Adrenal gland (tissue), 12 donors: ENCODE data around the gene C16orf89. TPM values are rescaled to one million over a fixed set of nuclear protein-coding genes. Genes with fewer than 3 reads are reported as not detected.

ENCODE experiments used
- DNase-seq, 7 donors: peaks; one replicate each; pipeline ENCODE4 v3.0.0-alpha.2; 2019 to 2020
- H3K27ac ChIP-seq, 5 donors: fragments of 200-600 bp; sonication (generic) in 4 of 5; 1 replicate in 3 of 5; 2 replicates in 2 of 5; pipeline versions ENCODE4 v1.5.1 to v1.8.0; 2016 to 2020; ENCODE audit warnings: mild to moderate bottlenecking in 1 of 5
- H3K27me3 ChIP-seq: fragments of 200-600 bp; 2 replicates; pipeline ENCODE4 v1.8.0; 2021
- H3K36me3 ChIP-seq, 2 donors: fragments of 200-600 bp; replicated peaks in 1 of 2; 1 replicate in 1 of 2; 2 replicates in 1 of 2; pipeline versions ENCODE4 v1.5.1 to v1.8.0; 2018 to 2022
- H3K4me1 ChIP-seq, 2 donors: fragments of 200-600 bp; replicated peaks in 1 of 2; 1 replicate in 1 of 2; 2 replicates in 1 of 2; pipeline versions ENCODE4 v1.5.1 to v1.8.0; 2018 to 2021
- H3K4me3 ChIP-seq, 4 donors: fragments of 200-600 bp; sonication (generic) in 3 of 4; one replicate each; pipeline ENCODE4 v1.5.1; 2016 to 2018
- H3K9me3 ChIP-seq, 3 donors: fragments of 200-600 bp; sonication (generic) in 1 of 3; replicated peaks in 1 of 3; 1 replicate in 2 of 3; 2 replicates in 1 of 3; pipeline versions ENCODE4 v1.5.1 to v1.8.0; 2016 to 2021
- CTCF ChIP-seq, 6 experiments: fragments of 450-650 bp in 4 of 6; fragments of 200-600 bp in 2 of 6; sonication (generic) in 1 of 6; IDR thresholded peaks; 1 replicate in 5 of 6; 2 replicates in 1 of 6; pipeline versions ENCODE4 v1.5.1 to v1.8.0; 2016 to 2021; ENCODE audit warnings: antibody characterized with exemption in 6 of 6, mild to moderate bottlenecking in 2 of 6, moderate library complexity in 1 of 6
- POLR2A ChIP-seq, 2 donors: fragments of 450-650 bp; IDR thresholded peaks; one replicate each; pipeline ENCODE4 v1.6.1; 2017; ENCODE audit warnings: antibody characterized with exemption in 2 of 2, mild to moderate bottlenecking in 2 of 2, moderate library complexity in 1 of 2
- WGBS, 4 donors: extraction: QIAGEN DNeasy Blood & Tissue Kit in 2 of 4; methylation state at CpG; one replicate each; pipeline versions ENCODE4 v1.1.5 to v1.1.7; 2013 to 2017; 5-methylcytosine and 5-hydroxymethylcytosine counted together
- intact Hi-C, 2 donors: fragments of 100-400 bp; cut with DNase I; formaldehyde crosslinking; loops; one replicate each; pipeline versions ENCODE4 v1.14.1 to v1.15.0; 2022 to 2023
- polyA plus RNA-seq, 3 donors: library from polyadenylated mRNA; stranded (reverse); fragments of 200-250 nt in 2 of 3; fragments of 350-450 nt in 1 of 3; fragmentation: Illumina TruSeq in 1 of 3; extraction: RNeasy Lipid Tissue Mini Kit (QIAGEN cat#74804) in 1 of 3; gene quantifications; one replicate each; pipeline ENCODE4 v1.2.3, GENCODE V29; 2013 to 2014
- total RNA-seq, 9 donors: library from RNA; depleted of rRNA in 4 of 9; stranded (reverse); fragments of >200 nt in 4 of 9; fragments of 120-200 nt in 1 of 9; fragmentation: NEBNext Ultra II Directional in 1 of 9; extraction: Animal tissue kit (Norgen Biotek cat#: 25700) in 1 of 9; gene quantifications; one replicate each; pipeline versions ENCODE4 v1.1.0 to v1.2.4, GENCODE V29; 2013 to 2023
- donor health status: healthy with polysubstance abuse.
- donor health status: Bipolar disorder and iron deficiency.
- donor health status: DM: yes; HTN: yes; CAD: no.
- donor health status: DM: no; HTN: no; CAD: no.
- donor health status: DM: no; HTN: no; CAD: no.
- donor health status: DM: yes; HTN: yes; CAD: no.

Gene C16orf89
- total and polyA plus RNA-seq, 12 donors: 1.00 to 27.9 (median 4.6) TPM

DNA sequence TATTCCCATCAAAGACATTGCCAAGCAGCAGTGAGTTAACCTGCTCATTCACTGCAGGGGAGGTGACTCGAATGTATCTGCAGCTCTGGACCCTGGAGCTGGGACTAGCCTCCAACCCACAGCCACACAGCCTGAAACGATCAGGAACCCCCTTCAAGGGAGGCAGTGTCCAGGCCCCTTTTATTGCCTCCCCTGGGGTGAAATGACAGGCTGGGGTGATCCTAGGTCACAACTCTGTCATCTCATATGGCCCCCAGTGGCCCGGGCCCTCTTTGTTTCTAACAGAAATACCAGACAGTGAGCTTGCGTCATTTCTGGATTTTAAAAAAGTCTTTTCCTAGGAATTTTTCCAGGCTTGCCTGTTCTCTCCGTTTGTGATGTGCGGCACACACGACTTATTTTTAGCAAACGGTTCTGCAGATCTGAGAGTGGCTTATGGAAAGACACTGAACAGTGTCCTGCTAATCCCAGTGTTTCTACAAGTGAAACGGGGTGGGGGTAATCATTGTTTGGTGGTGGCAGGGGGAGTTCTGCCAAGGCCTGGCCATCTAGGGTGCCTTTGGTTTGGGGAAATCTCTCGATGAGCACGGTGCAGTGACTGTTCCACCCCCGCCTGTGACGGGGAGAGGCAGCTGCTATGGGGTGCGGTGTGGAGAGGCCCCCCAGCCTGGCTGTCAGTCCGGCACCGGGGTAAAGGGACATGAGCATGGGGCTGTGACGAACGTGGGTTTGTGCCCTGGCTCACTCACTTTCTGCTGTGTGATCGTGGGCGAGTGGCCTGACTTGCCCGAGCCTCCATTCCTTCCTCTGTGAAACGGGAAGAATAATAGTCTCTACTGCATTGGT is 59.2 kb downstream of the C16orf89 start:
- WGBS, 4 donors: 79 to 83% (median 80%) methylated on average over 20 to 22 of the region's 22 CpGs
- TF ChIP-seq POLR2A (IDR thresholded peaks at IDR 0.05) (no peak), CTCF (IDR thresholded peaks at IDR 0.05) (no peak)
- Histone ChIP-seq H3K36me3 (no peaks in the 10 kb centered on the region), H3K4me1 (no peaks in the 10 kb centered on the region), H3K27me3 (no peaks in the 10 kb centered on the region), H3K4me3 (no peak overlapping the region), H3K9me3 (no peaks in the 10 kb centered on the region), H3K27ac (no peak overlapping the region)
- no peak for DNase-seq
- intact Hi-C loops: no loop called here

- DNase-seq: no peak
Observed at GRCh38 chr16:5005916-5006315, 59.8 kb downstream of the C16orf89 start.

DNA sequence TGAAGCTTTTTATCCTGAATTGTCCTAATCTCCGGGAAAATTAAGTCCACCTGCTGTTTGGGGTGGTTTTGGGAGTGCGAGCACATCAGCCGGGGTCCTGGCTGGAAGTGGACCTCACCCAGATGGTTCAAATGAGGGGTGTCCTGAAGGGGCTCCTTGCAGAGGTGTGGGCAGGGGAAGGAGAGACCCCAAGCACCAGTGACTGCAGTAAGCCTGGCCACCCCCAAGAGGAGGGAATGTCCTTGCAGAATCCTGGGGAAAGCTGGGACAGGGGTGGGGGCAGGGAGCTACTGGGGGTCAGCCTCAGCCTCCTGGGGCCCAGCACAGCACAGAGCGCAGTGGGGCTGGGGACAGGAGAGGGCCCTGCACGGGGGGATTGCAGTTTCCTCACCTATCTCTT is 61.4 kb downstream of the C16orf89 start:
- 73 to 80% (median 76%) methylated on average over 5 of the region's 5 CpGs for WGBS, 4 donors
- H3K27me3 ChIP-seq: no peaks in the 10 kb centered on the region
- intact Hi-C loops: no loop called here
- no peaks in the 10 kb centered on the region for H3K4me1 ChIP-seq
- TF ChIP-seq POLR2A (IDR thresholded peaks at IDR 0.05) (no peak), CTCF (IDR thresholded peaks at IDR 0.05) (no peak)
- no peak overlapping the region for H3K27ac ChIP-seq
- no peaks in the 10 kb centered on the region for H3K9me3 ChIP-seq
- H3K4me3 ChIP-seq: no peak overlapping the region
- no peaks in the 10 kb centered on the region for H3K36me3 ChIP-seq
- no peak for DNase-seq

More at GRCh38 chr16:5005916-5006315, 59.8 kb downstream of the C16orf89 start:
- H3K27me3 ChIP-seq: no peaks in the 10 kb centered on the region
- intact Hi-C loops: no loop called here
- H3K4me1 ChIP-seq: no peaks in the 10 kb centered on the region
- H3K9me3 ChIP-seq: no peaks in the 10 kb centered on the region
- WGBS, 4 donors: 63 to 83% (median 76%) methylated on average over 2 to 4 of the region's 4 CpGs
- no peak overlapping the region for H3K4me3 ChIP-seq
- H3K36me3 ChIP-seq: no peaks in the 10 kb centered on the region
- TF ChIP-seq CTCF (IDR thresholded peaks at IDR 0.05) (no peak), POLR2A (IDR thresholded peaks at IDR 0.05) (no peak)
- no peak overlapping the region for H3K27ac ChIP-seq

DNA sequence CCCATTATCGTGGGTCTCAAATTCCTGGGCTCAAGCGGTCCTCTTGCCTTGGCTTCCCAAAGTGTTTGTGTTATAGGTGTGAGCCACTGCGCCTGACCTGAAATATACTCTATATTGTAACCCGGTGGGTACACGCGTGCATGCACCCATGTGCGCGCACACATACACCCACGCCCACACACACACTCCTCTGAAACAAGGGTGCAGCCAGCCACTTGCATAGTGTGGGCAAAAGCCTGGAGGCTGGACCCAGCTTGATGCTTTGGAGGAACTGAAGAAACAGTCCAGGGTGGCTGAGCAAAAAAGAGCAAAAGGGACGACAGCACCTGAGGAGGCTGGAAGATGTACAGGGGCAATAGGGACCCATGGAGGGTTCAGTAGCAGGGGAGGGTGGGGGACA is 61.9 kb downstream of the C16orf89 start:
- 83 to 95% (median 88%) methylated on average over 9 to 10 of the region's 10 CpGs for WGBS, 4 donors
- TF ChIP-seq POLR2A (IDR thresholded peaks at IDR 0.05): no peak
- TF ChIP-seq CTCF (IDR thresholded peaks at IDR 0.05): no peak

More for the DNA sequence above, 61.9 kb downstream of the C16orf89 start:
- Histone ChIP-seq H3K27ac (no peak overlapping the region), H3K9me3 (no peaks in the 10 kb centered on the region), H3K36me3 (no peaks in the 10 kb centered on the region), H3K4me3 (no peak overlapping the region), H3K4me1 (no peaks in the 10 kb centered on the region), H3K27me3 (no peaks in the 10 kb centered on the region)
- DNase-seq: no peak
- intact Hi-C loops: no loop called here
